Measurements from ENCODE around the gene ELOVL6. TPM values are rescaled to one million over a fixed set of nuclear protein-coding genes. Genes with fewer than 3 reads are reported as not detected.
A peak's percentile ranks its signal among the peaks of the same experiment; 100 is the strongest.

The ELOVL6 gene
- total RNA-seq, 1 experiment from 2014 or later, result 38.7 TPM

GRCh38 chr4:110198049-110198434 lies 373 bp downstream of the ELOVL6 start:
- no peaks in the 10 kb centered on the region for H3K27me3 ChIP-seq (ENCODE audit: insufficient read depth, low read length)
- H3K27ac ChIP-seq (ENCODE audit: low read depth, low read length), result peak overlapping the region; percentile 78
- peak overlapping the region; percentile 72 for H3K4me3 ChIP-seq (replicated peaks in 1 of 2; ENCODE audit: low read depth in 1 of 2, low read length in 2 of 2)
- TF ChIP-seq JUND (IDR thresholded peaks at IDR 0.05), result no peak
- no peak; the same call in 1 of the 2 replicates for TF ChIP-seq POLR2AphosphoS5 (IDR thresholded peaks at IDR 0.05; ENCODE audit: low read depth, low read length)
- no peak for TF ChIP-seq ELF1 (IDR thresholded peaks at IDR 0.05; ENCODE audit: borderline replicate concordance, low read depth)
- CTCF ChIA-PET, result interaction anchor here (1.4 kb wide), 1 partner anchor 310 kb away, joined by 6 read pairs; no protein-coding TSS in a partner anchor
- H3K9me3 ChIP-seq (ENCODE audit: control insufficient read depth in 1 of 2, insufficient read depth in 1 of 2, low read depth in 1 of 2, low read length in 2 of 2), result no peaks in the 10 kb centered on the region
- peaks cover 42% of the 10 kb centered on the region for H3K79me2 ChIP-seq (ENCODE audit: insufficient read depth, low read length)
- H3K36me3 ChIP-seq (ENCODE audit: control insufficient read depth in 1 of 2, insufficient read depth in 2 of 2, low read length in 2 of 2), result no peaks in the 10 kb centered on the region
- H3K9me2 ChIP-seq (ENCODE audit: insufficient read depth), result no peaks in the 10 kb centered on the region
- intact Hi-C loops (cut with micrococcal nuclease), result loop anchor here (5.0 kb wide), 4 partner anchors 36 to 319 kb away; no protein-coding TSS in a partner anchor
- peak overlapping the region; percentile 89 for H3K9ac ChIP-seq (ENCODE audit: low read length)
- POLR2A ChIA-PET, result interaction anchor here (0.9 to 2.1 kb wide), 3 partner anchors 10 to 33 kb away, joined by 3 to 13 read pairs (median 5); no protein-coding TSS in a partner anchor
- peak; percentile 1; the same call in 1 of the 2 replicates for ATAC-seq
- peaks cover 38 to 46% of the 10 kb centered on the region in 2 experiments for H3K4me1 ChIP-seq (ENCODE audit: control insufficient read depth in 1 of 2, insufficient read depth in 2 of 2, low read length in 2 of 2)
- H4K20me1 ChIP-seq (ENCODE audit: insufficient read depth), result no peaks in the 10 kb centered on the region
- BruUV-seq (replicated peaks), result TSS peak; percentile 49
- DNase-seq (ENCODE audit: low read depth, low spot score), result no peak
- peak overlapping the region; percentile 81 for H3K4me2 ChIP-seq (ENCODE audit: low read length)
- RAD21 ChIA-PET (ENCODE audit: low non-redundant PET in 1 of 2, low total read pairs in 2 of 2, uncharacterized antibody in 2 of 2, unreplicated experiment in 2 of 2), result no interaction called here
- H2AFZ ChIP-seq (ENCODE audit: low read depth, low read length, poor library complexity, severe bottlenecking), result peak overlapping the region; percentile 17

- no peaks in the 10 kb centered on the region for H3K36me3 ChIP-seq (ENCODE audit: control insufficient read depth in 1 of 2, insufficient read depth in 2 of 2, low read length in 2 of 2)
- H3K27me3 ChIP-seq (ENCODE audit: insufficient read depth, low read length), result no peaks in the 10 kb centered on the region
- H3K4me2 ChIP-seq (ENCODE audit: low read length), result peak overlapping the region; percentile 81
- TF ChIP-seq YY1 (IDR thresholded peaks at IDR 0.05; ENCODE audit: extremely low read depth, insufficient replicate concordance, low read depth, low read length) (no peak), ZNF274 (IDR thresholded peaks at IDR 0.05; ENCODE audit: low read depth, low read length) (no peak), POLR2A (IDR thresholded peaks at IDR 0.05; ENCODE audit: borderline replicate concordance, extremely low read depth, insufficient read depth, insufficient read length) (peak; percentile 37), EZH2 (IDR thresholded peaks at IDR 0.05) (no peak), SRF (IDR thresholded peaks at IDR 0.05; ENCODE audit: low read depth) (no peak)
- DNase-seq (ENCODE audit: low read depth, low spot score) (no peak), ATAC-seq (peak; percentile 3; the same call in 1 of the 2 replicates)
- peak overlapping the region; percentile 78 for H3K27ac ChIP-seq (ENCODE audit: low read depth, low read length)
- peak overlapping the region; percentile 72 for H3K4me3 ChIP-seq (replicated peaks in 1 of 2; ENCODE audit: low read depth in 1 of 2, low read length in 2 of 2)
- H3K9me2 ChIP-seq (ENCODE audit: insufficient read depth), result no peaks in the 10 kb centered on the region
- peaks cover 38 to 46% of the 10 kb centered on the region in 2 experiments for H3K4me1 ChIP-seq (ENCODE audit: control insufficient read depth in 1 of 2, insufficient read depth in 2 of 2, low read length in 2 of 2)
- no peaks in the 10 kb centered on the region for H4K20me1 ChIP-seq (ENCODE audit: insufficient read depth)
- H2AFZ ChIP-seq (ENCODE audit: low read depth, low read length, poor library complexity, severe bottlenecking), result no peak overlapping the region
- intact Hi-C loops (cut with micrococcal nuclease), result loop anchor here (5.0 kb wide), 4 partner anchors 35 to 320 kb away; no protein-coding TSS in a partner anchor
- RAD21 ChIA-PET (ENCODE audit: low non-redundant PET in 1 of 2, low total read pairs in 2 of 2, uncharacterized antibody in 2 of 2, unreplicated experiment in 2 of 2), result no interaction called here
- no peaks in the 10 kb centered on the region for H3K9me3 ChIP-seq (ENCODE audit: control insufficient read depth in 1 of 2, insufficient read depth in 1 of 2, low read depth in 1 of 2, low read length in 2 of 2)
- CTCF ChIA-PET, result interaction anchor here (1.4 kb wide), 1 partner anchor 311 kb away, joined by 6 read pairs; no protein-coding TSS in a partner anchor
- peaks cover 47% of the 10 kb centered on the region for H3K79me2 ChIP-seq (ENCODE audit: insufficient read depth, low read length)
- POLR2A ChIA-PET, result interaction anchor here (1.0 to 2.1 kb wide), 2 partner anchors 10 to 33 kb away, joined by 5 to 13 read pairs; no protein-coding TSS in a partner anchor
- peak overlapping the region; percentile 89 for H3K9ac ChIP-seq (ENCODE audit: low read length)
- no TSS peak for BruUV-seq (replicated peaks)
Measured at GRCh38 chr4:110197529-110198042, 829 bp downstream of the ELOVL6 start.
